ENCODE data around the gene RPS27A. TPM values are rescaled to one million over a fixed set of nuclear protein-coding genes. Genes with fewer than 3 reads are reported as not detected.
"Not testable (repeated sequence)": the region's sequence is repeated elsewhere in the genome, so short reads cannot be mapped to it uniquely, and the experiment has no call there.

Gene RPS27A
- total RNA-seq (2012; rRNA removed): 829 and 962 TPM in 2 replicates

DNA sequence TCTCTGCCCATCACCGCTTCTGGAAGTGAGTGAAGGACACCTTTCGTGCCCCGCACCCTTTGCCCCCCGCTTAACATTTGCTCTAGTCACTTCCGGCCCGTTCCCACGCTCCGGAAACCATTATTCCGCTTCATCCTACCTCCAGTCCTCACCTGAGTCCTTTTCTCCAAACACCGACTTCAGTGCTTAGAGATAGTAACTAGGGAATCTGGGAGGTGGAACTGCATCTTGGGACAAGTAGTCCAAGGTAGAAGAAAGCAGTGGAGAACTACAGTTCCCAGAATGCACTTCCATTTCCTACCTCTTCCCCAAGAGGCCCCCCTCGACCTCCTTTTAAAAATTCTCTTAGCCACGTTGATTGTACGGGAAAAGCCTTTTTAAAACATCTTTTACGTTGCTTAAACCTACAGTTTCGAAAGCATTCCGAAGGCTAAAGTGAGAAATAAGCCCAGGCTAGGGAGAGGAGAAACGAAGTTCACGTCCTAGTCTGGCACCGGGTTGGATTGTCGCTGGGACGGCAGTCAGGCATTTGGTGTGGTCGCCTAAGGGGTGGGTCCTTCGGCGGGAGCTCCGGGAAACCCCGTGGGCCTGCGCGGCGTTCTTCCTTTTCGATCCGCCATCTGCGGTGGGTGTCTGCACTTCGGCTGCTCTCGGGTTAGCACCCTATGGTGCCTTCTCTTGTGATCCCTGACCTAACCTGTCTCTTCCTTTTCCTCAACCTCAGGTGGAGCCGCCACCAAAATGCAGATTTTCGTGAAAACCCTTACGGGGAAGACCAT is at the start of gene RPS27A, which contains the start of gene CLHC1:
TSS of gene RPS27A (plus strand) at position 605 of the 779 bp plus-strand sequence. CDS start at position 742, 137 bp downstream.
TSS of gene CLHC1 (minus strand) at position 210 of the 779 bp plus-strand sequence. CDS start 9,882 bp downstream, outside the sequence.
- Histone ChIP-seq H3K36me3 (ENCODE audit: insufficient read depth, low read length) (peaks cover 42% of the 10 kb centered on the region), H3K9ac (ENCODE audit: low read depth, low read length) (peak within 1 kb of the TSS; percentile 96), H3K4me3 (ENCODE audit: low read length) (peak within 1 kb of the TSS; percentile 84), H3K9me3 (replicated peaks; ENCODE audit: low read length) (no peaks in the 10 kb centered on the region), H3K27me3 (ENCODE audit: control insufficient read depth, insufficient read depth, low read length) (no peaks in the 10 kb centered on the region), H3K4me2 (ENCODE audit: low read length) (peak within 1 kb of the TSS; percentile 79), H3K4me1 (ENCODE audit: control insufficient read depth, insufficient read depth, low read length) (peaks cover 33% of the 10 kb centered on the region)

DNA sequence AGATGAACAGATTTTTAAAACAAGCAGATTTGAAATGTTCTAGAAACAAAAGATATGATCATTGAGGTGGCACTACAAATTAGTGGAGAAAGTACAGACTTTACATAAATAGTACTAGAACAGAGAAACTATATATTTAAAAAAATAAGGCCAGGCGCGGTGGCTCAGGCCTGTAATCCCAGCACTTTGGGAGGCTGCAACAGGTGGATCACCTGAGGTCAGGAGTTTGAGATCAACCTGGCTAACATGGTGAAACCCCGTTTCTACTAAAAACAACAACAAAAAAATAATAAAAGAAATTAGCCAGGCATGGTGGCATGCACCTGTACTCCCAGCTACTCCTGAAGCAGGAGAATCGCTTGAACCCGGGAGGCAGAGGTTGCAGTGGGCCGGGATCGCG is 45.7 kb upstream of the RPS27A start:
- not testable (repeated sequence) for H3K9ac ChIP-seq (ENCODE audit: low read depth, low read length); H3K4me1 ChIP-seq (ENCODE audit: control insufficient read depth, insufficient read depth, low read length); H3K36me3 ChIP-seq (ENCODE audit: insufficient read depth, low read length); H3K4me2 ChIP-seq (ENCODE audit: low read length); H3K4me3 ChIP-seq (ENCODE audit: low read length); H3K27me3 ChIP-seq (ENCODE audit: control insufficient read depth, insufficient read depth, low read length); H3K9me3 ChIP-seq (replicated peaks; ENCODE audit: low read length)

DNA sequence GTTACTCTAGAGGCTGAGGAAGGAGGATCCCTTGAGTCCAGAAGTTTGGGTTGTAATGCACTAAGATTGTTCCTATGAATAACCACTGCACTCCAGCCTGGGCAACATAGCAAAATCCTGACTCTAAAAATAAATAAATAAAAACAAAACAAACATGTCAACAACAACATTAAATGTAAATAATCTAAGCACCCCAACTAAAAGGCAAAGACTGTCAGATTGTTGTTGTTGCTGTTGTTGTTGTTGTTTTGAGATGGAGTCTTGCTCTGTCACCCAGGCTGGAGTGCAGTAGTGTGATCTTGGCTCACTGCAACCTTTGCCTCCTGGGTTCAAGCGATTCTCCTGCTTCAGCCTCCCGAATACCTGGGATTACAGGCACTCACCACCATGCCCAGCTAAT is 40.6 kb upstream of the RPS27A start:
- not testable (repeated sequence) for H3K4me2 ChIP-seq (ENCODE audit: low read length); H3K27me3 ChIP-seq (ENCODE audit: control insufficient read depth, insufficient read depth, low read length); H3K4me3 ChIP-seq (ENCODE audit: low read length); H3K9me3 ChIP-seq (replicated peaks; ENCODE audit: low read length); H3K36me3 ChIP-seq (ENCODE audit: insufficient read depth, low read length); H3K4me1 ChIP-seq (ENCODE audit: control insufficient read depth, insufficient read depth, low read length); H3K9ac ChIP-seq (ENCODE audit: low read depth, low read length)

DNA sequence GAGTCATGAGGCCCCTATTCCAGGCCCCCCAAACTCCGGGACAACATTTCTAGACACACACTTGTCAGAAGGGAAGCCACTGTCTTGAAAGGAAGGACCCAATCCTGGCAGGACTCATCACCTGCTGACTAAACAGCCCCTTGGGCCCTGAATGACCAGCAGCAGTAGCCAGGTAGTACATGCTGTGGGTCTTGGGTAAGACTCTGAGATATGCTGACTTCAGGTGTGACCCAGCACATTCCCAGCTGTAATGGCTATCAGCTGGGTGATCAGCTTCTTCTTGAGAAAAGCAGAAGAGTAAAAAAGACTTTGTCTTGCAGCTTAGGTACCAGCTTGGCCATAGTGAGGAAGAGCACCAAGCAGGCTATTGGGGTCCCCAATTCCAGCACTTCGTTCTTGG is 36.0 kb upstream of the RPS27A start:
- Histone ChIP-seq H3K9ac (ENCODE audit: low read depth, low read length) (no peak overlapping the region), H3K27me3 (ENCODE audit: control insufficient read depth, insufficient read depth, low read length) (no peaks in the 10 kb centered on the region), H3K4me1 (ENCODE audit: control insufficient read depth, insufficient read depth, low read length) (no peaks in the 10 kb centered on the region), H3K4me2 (ENCODE audit: low read length) (no peak overlapping the region), H3K4me3 (ENCODE audit: low read length) (no peak overlapping the region), H3K9me3 (replicated peaks; ENCODE audit: low read length) (no peaks in the 10 kb centered on the region), H3K36me3 (ENCODE audit: insufficient read depth, low read length) (peaks cover 9% of the 10 kb centered on the region)

DNA sequence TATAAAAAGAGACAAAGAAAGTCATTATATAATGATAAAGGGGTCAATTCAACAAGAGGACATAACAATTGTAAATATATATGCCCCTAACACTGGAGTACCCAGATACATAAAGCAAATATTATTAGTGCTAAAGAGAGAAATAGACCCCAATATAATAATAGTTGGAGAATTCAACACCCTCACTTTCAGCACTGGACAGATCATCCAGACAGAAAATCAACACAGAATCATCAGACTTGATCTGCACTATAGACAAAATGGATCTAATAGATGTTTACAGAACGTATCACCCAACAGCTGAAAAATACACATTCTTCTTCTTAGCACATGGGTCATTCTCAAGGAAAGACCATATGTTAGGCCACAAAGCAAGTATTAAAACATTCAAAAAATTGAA is 32.1 kb upstream of the RPS27A start:
- no peak overlapping the region for H3K9ac ChIP-seq (ENCODE audit: low read depth, low read length)
- no peaks in the 10 kb centered on the region for H3K4me1 ChIP-seq (ENCODE audit: control insufficient read depth, insufficient read depth, low read length)
- no peaks in the 10 kb centered on the region for H3K27me3 ChIP-seq (ENCODE audit: control insufficient read depth, insufficient read depth, low read length)
- no peak overlapping the region for H3K4me2 ChIP-seq (ENCODE audit: low read length)
- H3K36me3 ChIP-seq (ENCODE audit: insufficient read depth, low read length): peaks cover 13% of the 10 kb centered on the region
- no peak overlapping the region for H3K4me3 ChIP-seq (ENCODE audit: low read length)
- no peaks in the 10 kb centered on the region for H3K9me3 ChIP-seq (replicated peaks; ENCODE audit: low read length)

DNA sequence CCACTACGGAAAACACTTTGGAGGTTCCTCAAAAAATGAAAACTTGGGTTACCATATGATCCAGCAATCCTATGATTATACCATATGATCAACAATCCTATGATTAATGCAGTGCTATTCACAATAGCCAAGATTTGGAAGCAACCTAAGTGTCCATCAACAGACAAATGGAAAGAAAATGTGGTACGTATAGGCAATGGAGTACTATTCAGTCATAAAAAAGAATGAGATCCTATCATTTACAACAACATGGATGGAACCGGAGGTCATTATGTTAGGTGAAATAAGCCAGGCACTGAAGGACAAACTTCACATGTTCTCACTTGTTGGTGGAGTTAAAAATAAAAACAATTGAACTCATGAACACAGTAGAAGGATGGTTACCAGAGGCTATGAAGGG is 28.0 kb upstream of the RPS27A start:
- Histone ChIP-seq H3K4me2 (ENCODE audit: low read length) (no peak overlapping the region), H3K9me3 (replicated peaks; ENCODE audit: low read length) (no peaks in the 10 kb centered on the region), H3K27me3 (ENCODE audit: control insufficient read depth, insufficient read depth, low read length) (no peaks in the 10 kb centered on the region), H3K4me3 (ENCODE audit: low read length) (no peak overlapping the region), H3K9ac (ENCODE audit: low read depth, low read length) (no peak overlapping the region), H3K36me3 (ENCODE audit: insufficient read depth, low read length) (peaks cover 9% of the 10 kb centered on the region), H3K4me1 (ENCODE audit: control insufficient read depth, insufficient read depth, low read length) (no peaks in the 10 kb centered on the region)

DNA sequence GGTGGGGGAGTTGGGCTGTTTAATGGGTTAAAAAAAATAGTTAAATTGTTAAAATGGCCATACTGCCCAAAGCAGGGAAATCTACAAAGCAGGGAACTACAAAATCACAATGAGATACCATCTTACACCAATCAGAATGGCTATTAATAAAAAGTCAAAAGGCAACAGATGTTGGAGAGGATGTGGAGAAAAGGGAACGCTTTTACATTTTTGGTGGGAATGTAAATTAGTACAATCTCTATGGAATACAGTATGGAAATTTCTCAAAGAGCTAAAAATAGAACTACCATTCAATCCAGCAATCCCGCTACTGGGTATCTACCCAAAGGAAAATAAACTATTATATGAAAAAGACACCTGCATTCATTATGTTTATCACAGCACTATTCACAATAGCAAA is 27.5 kb upstream of the RPS27A start:
- no peaks in the 10 kb centered on the region for H3K27me3 ChIP-seq (ENCODE audit: control insufficient read depth, insufficient read depth, low read length)

DNA sequence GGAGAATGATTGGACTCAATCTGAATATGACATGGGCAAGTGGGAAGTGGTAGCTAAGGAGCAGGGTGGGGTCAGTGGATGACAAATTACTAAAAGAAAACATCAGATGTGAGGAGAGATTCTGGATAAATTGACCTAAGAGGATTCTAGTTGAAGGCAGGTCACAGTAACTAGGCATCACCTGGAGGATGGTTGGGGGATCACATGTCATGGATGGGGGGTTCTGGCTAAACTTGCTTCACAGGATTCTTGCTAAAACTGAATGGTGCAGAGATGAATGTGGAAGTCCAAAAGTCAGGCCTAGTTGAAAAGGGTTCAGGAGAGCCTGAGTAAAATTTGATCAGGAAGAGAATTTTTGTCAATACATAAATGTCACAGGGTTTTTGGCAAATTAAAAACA is 18.7 kb upstream of the RPS27A start:
- Histone ChIP-seq H3K36me3 (ENCODE audit: insufficient read depth, low read length) (no peaks in the 10 kb centered on the region), H3K27me3 (ENCODE audit: control insufficient read depth, insufficient read depth, low read length) (no peaks in the 10 kb centered on the region), H3K4me3 (ENCODE audit: low read length) (no peak overlapping the region), H3K9me3 (replicated peaks; ENCODE audit: low read length) (no peaks in the 10 kb centered on the region), H3K4me2 (ENCODE audit: low read length) (no peak overlapping the region), H3K9ac (ENCODE audit: low read depth, low read length) (no peak overlapping the region), H3K4me1 (ENCODE audit: control insufficient read depth, insufficient read depth, low read length) (no peaks in the 10 kb centered on the region)

More for the DNA sequence above, 27.5 kb upstream of the RPS27A start:
- Histone ChIP-seq H3K4me3 (ENCODE audit: low read length) (no peak overlapping the region), H3K9ac (ENCODE audit: low read depth, low read length) (no peak overlapping the region), H3K36me3 (ENCODE audit: insufficient read depth, low read length) (peaks cover 9% of the 10 kb centered on the region), H3K4me2 (ENCODE audit: low read length) (no peak overlapping the region), H3K9me3 (replicated peaks; ENCODE audit: low read length) (no peaks in the 10 kb centered on the region), H3K4me1 (ENCODE audit: control insufficient read depth, insufficient read depth, low read length) (no peaks in the 10 kb centered on the region)

DNA sequence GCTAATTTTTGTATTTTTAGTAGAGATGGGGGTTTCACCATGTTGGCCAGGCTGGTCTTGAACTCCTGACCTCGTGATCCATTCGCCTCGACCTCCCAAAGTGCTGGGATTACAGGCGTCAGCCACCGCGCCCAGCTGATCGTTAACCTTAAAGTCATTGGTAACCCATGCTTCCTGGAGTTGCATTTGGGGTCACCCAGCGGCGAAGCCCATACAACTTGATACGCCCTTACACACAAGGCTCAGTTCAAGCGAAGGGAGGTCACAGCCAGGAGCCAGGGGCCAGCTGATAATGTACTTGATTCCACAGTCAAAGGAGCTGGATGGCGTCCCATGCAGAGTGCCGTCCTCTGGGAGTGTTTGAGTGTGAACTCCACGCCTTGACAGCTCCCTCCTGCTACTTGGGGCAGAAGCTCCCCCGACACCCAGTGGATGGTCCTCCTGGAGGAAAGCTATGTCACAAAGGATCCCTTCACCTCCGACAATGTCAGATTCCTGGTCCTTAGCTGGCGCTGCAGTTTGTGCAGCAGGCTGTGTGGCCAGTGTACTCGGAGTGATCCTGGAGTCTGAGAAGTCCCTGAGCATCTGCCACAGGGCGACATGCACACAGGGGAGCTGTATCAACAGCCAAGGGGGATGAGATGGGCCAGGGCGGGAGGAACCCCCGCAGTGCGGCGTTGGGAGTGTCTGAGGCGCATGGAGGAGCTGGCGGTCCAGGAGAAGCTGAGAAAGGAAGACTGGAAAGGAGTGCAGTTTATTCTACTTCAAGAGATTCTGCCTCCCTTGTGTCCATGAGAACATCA is 8.3 kb upstream of the RPS27A start:
- no peak overlapping the region for H3K9ac ChIP-seq (ENCODE audit: low read depth, low read length)
- no peak overlapping the region for H3K4me3 ChIP-seq (ENCODE audit: low read length)
- no peak overlapping the region for H3K4me2 ChIP-seq (ENCODE audit: low read length)
- peaks cover 4% of the 10 kb centered on the region for H3K36me3 ChIP-seq (ENCODE audit: insufficient read depth, low read length)
- H3K27me3 ChIP-seq (ENCODE audit: control insufficient read depth, insufficient read depth, low read length): no peaks in the 10 kb centered on the region
- H3K4me1 ChIP-seq (ENCODE audit: control insufficient read depth, insufficient read depth, low read length): peaks cover 20% of the 10 kb centered on the region
- no peaks in the 10 kb centered on the region for H3K9me3 ChIP-seq (replicated peaks; ENCODE audit: low read length)

DNA sequence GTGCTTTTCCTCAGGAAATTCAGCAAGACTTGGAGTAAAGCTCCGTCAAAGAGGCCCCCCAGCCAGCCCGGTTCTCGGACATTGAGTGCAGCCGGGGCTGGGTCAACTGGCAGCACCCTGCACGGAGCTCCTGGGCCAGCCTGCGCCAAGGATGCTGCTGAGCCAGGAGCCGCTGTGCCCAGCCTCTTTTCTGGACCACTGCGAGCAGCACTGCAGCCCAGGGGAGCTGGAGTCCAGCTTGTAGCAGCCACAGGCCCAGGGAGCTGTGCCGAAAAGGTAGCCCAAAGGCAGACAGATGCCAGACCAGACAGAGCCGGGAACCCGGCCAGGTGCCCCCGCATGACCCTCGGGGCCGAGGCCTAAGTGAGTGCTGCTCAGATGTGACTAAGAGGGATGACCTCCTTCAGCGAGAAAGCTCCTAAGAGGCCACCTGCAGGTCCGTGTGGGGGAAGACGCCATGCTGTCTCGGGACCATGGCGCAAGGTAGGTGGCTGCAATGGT is 7.7 kb upstream of the RPS27A start:
- H3K4me2 ChIP-seq (ENCODE audit: low read length): peak overlapping the region; percentile 32
- H3K9me3 ChIP-seq (replicated peaks; ENCODE audit: low read length): no peaks in the 10 kb centered on the region
- no peak overlapping the region for H3K4me3 ChIP-seq (ENCODE audit: low read length)
- peaks cover 4% of the 10 kb centered on the region for H3K36me3 ChIP-seq (ENCODE audit: insufficient read depth, low read length)
- H3K4me1 ChIP-seq (ENCODE audit: control insufficient read depth, insufficient read depth, low read length): peaks cover 20% of the 10 kb centered on the region
- no peaks in the 10 kb centered on the region for H3K27me3 ChIP-seq (ENCODE audit: control insufficient read depth, insufficient read depth, low read length)
- no peak overlapping the region for H3K9ac ChIP-seq (ENCODE audit: low read depth, low read length)

DNA sequence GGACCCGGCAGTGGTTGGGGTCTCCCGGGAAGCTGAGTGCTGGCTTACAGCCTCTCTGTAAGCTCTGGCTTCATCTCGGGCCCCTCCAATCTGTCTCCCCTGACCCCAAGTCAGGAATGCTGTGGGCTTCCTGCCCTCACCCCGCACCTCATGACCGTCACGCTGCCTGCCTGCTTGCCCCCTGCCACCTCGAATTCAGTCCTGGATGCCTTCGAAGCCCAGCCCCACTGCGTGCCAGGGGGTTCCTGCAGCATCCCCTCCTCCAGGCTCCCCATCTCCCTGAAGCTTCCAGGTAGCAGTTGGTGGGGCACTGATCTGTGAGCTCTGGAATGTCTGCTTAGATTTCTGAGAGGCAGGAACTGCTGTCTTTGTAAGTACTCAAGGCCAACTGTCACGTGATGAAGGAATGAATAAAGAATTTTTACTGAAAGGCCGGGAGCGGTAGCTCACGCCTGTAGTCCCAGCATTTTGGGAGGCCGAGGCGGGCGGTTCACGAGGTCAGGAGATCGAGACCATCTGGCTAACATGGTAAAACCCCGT is 6.9 kb upstream of the RPS27A start:
- no peak overlapping the region for H3K9ac ChIP-seq (ENCODE audit: low read depth, low read length)
- H3K4me1 ChIP-seq (ENCODE audit: control insufficient read depth, insufficient read depth, low read length): peaks cover 20% of the 10 kb centered on the region
- H3K4me3 ChIP-seq (ENCODE audit: low read length): no peak overlapping the region
- no peak overlapping the region for H3K4me2 ChIP-seq (ENCODE audit: low read length)
- H3K9me3 ChIP-seq (replicated peaks; ENCODE audit: low read length): no peaks in the 10 kb centered on the region
- peaks cover 4% of the 10 kb centered on the region for H3K36me3 ChIP-seq (ENCODE audit: insufficient read depth, low read length)
- H3K27me3 ChIP-seq (ENCODE audit: control insufficient read depth, insufficient read depth, low read length): no peaks in the 10 kb centered on the region
